ENCODE measurements around the gene DNAH11. TPM values are rescaled to one million over a fixed set of nuclear protein-coding genes. Genes with fewer than 3 reads are reported as not detected.

DNAH11 gene
- total RNA-seq, 1 experiment from 2014 or later, result 0.15 TPM

DNA sequence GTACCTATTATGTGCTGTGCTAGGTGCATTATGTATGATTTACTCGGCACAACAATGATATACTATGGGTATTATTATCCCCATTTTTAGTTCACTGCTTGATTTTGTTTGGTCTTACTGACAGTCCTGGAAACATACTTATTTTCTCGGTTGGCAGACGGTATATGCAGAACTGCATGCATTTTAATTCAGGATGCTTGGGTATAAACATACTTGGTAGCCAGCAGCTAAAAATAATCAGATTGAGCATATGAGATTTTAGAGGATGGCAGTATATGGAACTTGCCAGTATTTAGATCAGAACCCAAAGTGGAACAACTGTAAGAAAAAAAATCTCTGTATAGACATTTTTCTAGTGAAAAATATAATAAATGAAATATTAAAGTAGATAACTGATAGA lies 163.3 kb downstream of the DNAH11 start:
- Histone ChIP-seq H3K4me1 (ENCODE audit: control insufficient read depth, insufficient read depth, low read length) (no peaks in the 10 kb centered on the region), H3K4me3 (ENCODE audit: low read depth in 2 of 2, low read length in 2 of 2) (no peak overlapping the region), H3K27me3 (ENCODE audit: control insufficient read depth, insufficient read depth, low read length) (peaks cover 3% of the 10 kb centered on the region; the same call in 1 of the 2 replicates), H3K27ac (ENCODE audit: low read length) (no peak overlapping the region), H3K36me3 (ENCODE audit: control insufficient read depth, insufficient read depth, low read length) (no peaks in the 10 kb centered on the region; the same call in 1 of the 2 replicates), H3K9me3 (ENCODE audit: control insufficient read depth, insufficient read depth, low read depth, low read length) (no peaks in the 10 kb centered on the region)
- intact Hi-C loops (cut with micrococcal nuclease; ENCODE audit: unreplicated experiment) (no loop called here), in situ Hi-C loops (cut with HindIII; ENCODE audit: low pct_unique_long_range_greater_than_20kb, low sequenced_read_pairs) (no loop called here)
- ChIA-PET POLR2A (no interaction called here), CTCF (no interaction called here)
- BruUV-seq (replicated peaks), result no TSS peak
- no peak for ATAC-seq
- DNase-seq (ENCODE audit: low read depth, low spot score), result no peak
- TF ChIP-seq, protein P1, sequence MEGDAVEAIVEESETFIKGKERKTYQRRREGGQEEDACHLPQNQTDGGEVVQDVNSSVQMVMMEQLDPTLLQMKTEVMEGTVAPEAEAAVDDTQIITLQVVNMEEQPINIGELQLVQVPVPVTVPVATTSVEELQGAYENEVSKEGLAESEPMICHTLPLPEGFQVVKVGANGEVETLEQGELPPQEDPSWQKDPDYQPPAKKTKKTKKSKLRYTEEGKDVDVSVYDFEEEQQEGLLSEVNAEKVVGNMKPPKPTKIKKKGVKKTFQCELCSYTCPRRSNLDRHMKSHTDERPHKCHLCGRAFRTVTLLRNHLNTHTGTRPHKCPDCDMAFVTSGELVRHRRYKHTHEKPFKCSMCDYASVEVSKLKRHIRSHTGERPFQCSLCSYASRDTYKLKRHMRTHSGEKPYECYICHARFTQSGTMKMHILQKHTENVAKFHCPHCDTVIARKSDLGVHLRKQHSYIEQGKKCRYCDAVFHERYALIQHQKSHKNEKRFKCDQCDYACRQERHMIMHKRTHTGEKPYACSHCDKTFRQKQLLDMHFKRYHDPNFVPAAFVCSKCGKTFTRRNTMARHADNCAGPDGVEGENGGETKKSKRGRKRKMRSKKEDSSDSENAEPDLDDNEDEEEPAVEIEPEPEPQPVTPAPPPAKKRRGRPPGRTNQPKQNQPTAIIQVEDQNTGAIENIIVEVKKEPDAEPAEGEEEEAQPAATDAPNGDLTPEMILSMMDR (IDR thresholded peaks at IDR 0.05), result no peak
- TF ChIP-seq, protein P2, sequence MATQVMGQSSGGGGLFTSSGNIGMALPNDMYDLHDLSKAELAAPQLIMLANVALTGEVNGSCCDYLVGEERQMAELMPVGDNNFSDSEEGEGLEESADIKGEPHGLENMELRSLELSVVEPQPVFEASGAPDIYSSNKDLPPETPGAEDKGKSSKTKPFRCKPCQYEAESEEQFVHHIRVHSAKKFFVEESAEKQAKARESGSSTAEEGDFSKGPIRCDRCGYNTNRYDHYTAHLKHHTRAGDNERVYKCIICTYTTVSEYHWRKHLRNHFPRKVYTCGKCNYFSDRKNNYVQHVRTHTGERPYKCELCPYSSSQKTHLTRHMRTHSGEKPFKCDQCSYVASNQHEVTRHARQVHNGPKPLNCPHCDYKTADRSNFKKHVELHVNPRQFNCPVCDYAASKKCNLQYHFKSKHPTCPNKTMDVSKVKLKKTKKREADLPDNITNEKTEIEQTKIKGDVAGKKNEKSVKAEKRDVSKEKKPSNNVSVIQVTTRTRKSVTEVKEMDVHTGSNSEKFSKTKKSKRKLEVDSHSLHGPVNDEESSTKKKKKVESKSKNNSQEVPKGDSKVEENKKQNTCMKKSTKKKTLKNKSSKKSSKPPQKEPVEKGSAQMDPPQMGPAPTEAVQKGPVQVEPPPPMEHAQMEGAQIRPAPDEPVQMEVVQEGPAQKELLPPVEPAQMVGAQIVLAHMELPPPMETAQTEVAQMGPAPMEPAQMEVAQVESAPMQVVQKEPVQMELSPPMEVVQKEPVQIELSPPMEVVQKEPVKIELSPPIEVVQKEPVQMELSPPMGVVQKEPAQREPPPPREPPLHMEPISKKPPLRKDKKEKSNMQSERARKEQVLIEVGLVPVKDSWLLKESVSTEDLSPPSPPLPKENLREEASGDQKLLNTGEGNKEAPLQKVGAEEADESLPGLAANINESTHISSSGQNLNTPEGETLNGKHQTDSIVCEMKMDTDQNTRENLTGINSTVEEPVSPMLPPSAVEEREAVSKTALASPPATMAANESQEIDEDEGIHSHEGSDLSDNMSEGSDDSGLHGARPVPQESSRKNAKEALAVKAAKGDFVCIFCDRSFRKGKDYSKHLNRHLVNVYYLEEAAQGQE (IDR thresholded peaks at IDR 0.05; ENCODE audit: insufficient read depth in 1 of 2, low read depth in 2 of 2, low read length in 1 of 2), result no peak
- TF ChIP-seq POLR2AphosphoS5 (IDR thresholded peaks at IDR 0.05; ENCODE audit: low read depth, low read length) (no peak), TCF7L2 (IDR thresholded peaks at IDR 0.05; ENCODE audit: low read depth, low read length) (no peak), SIN3A (IDR thresholded peaks at IDR 0.05; ENCODE audit: borderline replicate concordance, insufficient read depth, low read depth, low read length) (no peak)

DNA sequence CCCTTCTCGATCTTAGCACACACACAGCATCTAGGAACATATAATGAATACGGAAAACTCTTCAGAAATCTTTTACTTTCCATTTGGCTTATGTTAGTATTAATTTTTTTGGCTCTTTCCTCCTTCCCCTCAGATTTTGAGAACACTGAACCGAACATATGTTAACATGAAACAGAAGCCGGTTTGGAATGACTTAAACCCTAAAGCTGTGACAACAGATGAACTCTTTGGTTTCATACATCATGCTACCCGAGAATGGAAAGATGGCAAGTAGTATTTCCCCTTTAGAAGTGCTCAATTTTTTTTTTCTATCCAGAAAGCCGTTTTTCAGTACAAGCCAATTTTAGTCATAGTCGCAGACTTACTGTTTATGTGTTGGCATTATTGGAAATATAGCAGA lies 164.7 kb downstream of the DNAH11 start:
- DNase-seq (ENCODE audit: low read depth, low spot score), result no peak
- in situ Hi-C loops (cut with HindIII; ENCODE audit: low pct_unique_long_range_greater_than_20kb, low sequenced_read_pairs), result no loop called here
- H3K9me3 ChIP-seq (ENCODE audit: control insufficient read depth, insufficient read depth, low read depth, low read length), result no peaks in the 10 kb centered on the region
- ATAC-seq, result no peak
- BruUV-seq (replicated peaks), result no TSS peak
- TF ChIP-seq POLR2AphosphoS5 (IDR thresholded peaks at IDR 0.05; ENCODE audit: low read depth, low read length), result no peak
- no peak for TF ChIP-seq TCF7L2 (IDR thresholded peaks at IDR 0.05; ENCODE audit: low read depth, low read length)
- TF ChIP-seq, protein P2 (IDR thresholded peaks at IDR 0.05; ENCODE audit: insufficient read depth in 1 of 2, low read depth in 2 of 2, low read length in 1 of 2), result no peak
- no peaks in the 10 kb centered on the region; the same call in 1 of the 2 replicates for H3K36me3 ChIP-seq (ENCODE audit: control insufficient read depth, insufficient read depth, low read length)
- intact Hi-C loops (cut with micrococcal nuclease; ENCODE audit: unreplicated experiment), result no loop called here
- no peak overlapping the region for H3K4me3 ChIP-seq (ENCODE audit: low read depth in 2 of 2, low read length in 2 of 2)
- ChIA-PET POLR2A (no interaction called here), CTCF (no interaction called here)
- H3K4me1 ChIP-seq (ENCODE audit: control insufficient read depth, insufficient read depth, low read length), result no peaks in the 10 kb centered on the region
- peaks cover 3% of the 10 kb centered on the region; the same call in 1 of the 2 replicates for H3K27me3 ChIP-seq (ENCODE audit: control insufficient read depth, insufficient read depth, low read length)
- no peak overlapping the region for H3K27ac ChIP-seq (ENCODE audit: low read length)

Measured in Panc1 (cell line).